ENCODE results near the gene BIVM.

- no peak for TF ChIP-seq EZH2 (IDR thresholded peaks at IDR 0.05)
- no peak for TF ChIP-seq POLR2AphosphoS5 (IDR thresholded peaks at IDR 0.05; ENCODE audit: borderline replicate concordance, low read depth, low read length)
- TF ChIP-seq FOXP2 (optimal IDR thresholded peaks at IDR 0.05; ENCODE audit: control extremely low read depth, extremely low read length, insufficient read depth), result no peak
Observed at GRCh38 chr13:102769679-102770078, 29.2 kb upstream of the BIVM start.

Data from SK-N-MC (cell line).